ENCODE results near the gene XRCC5. TPM values are rescaled to one million over a fixed set of nuclear protein-coding genes. Genes with fewer than 3 reads are reported as not detected.

The XRCC5 gene
- total RNA-seq, 1 experiment from 2014 or later = 496 TPM

- DNase-seq = no peak
- Histone ChIP-seq H3K36me3 (replicated peaks; ENCODE audit: control insufficient read depth, insufficient read depth, low read length) (no peaks in the 10 kb centered on the region), H3K27me3 (ENCODE audit: control insufficient read depth, insufficient read depth, low read length) (no peaks in the 10 kb centered on the region), H3K4me3 (ENCODE audit: insufficient read depth, low read depth, low read length) (no peak overlapping the region)
These were observed 111.8 kb downstream of the XRCC5 start for GRCh38 chr2:216220976-216221375.

GRCh38 chr2:216221811-216222210, 112.7 kb downstream of the XRCC5 start:
- Histone ChIP-seq H3K27me3 (ENCODE audit: control insufficient read depth, insufficient read depth, low read length) (no peaks in the 10 kb centered on the region), H3K36me3 (replicated peaks; ENCODE audit: control insufficient read depth, insufficient read depth, low read length) (no peaks in the 10 kb centered on the region)
- DNase-seq = no peak

GRCh38 chr2:216222650-216223352, 113.7 kb downstream of the XRCC5 start:
- Histone ChIP-seq H3K4me3 (ENCODE audit: insufficient read depth, low read depth, low read length) (no peak overlapping the region), H3K27me3 (ENCODE audit: control insufficient read depth, insufficient read depth, low read length) (no peaks in the 10 kb centered on the region), H3K36me3 (replicated peaks; ENCODE audit: control insufficient read depth, insufficient read depth, low read length) (no peaks in the 10 kb centered on the region)
- peak; percentile 33 for DNase-seq

More at GRCh38 chr2:216221811-216222210, 112.7 kb downstream of the XRCC5 start:
- H3K4me3 ChIP-seq (ENCODE audit: insufficient read depth, low read depth, low read length) = no peak overlapping the region

- H3K27me3 ChIP-seq (ENCODE audit: control insufficient read depth, insufficient read depth, low read length) = no peaks in the 10 kb centered on the region
- no peaks in the 10 kb centered on the region for H3K36me3 ChIP-seq (replicated peaks; ENCODE audit: control insufficient read depth, insufficient read depth, low read length)
- DNase-seq = no peak
- H3K4me3 ChIP-seq (ENCODE audit: insufficient read depth, low read depth, low read length) = no peak overlapping the region
These were observed 115.2 kb downstream of the XRCC5 start for GRCh38 chr2:216224388-216224787.

GRCh38 chr2:216229277-216229914, 120.2 kb downstream of the XRCC5 start:
- no peak for DNase-seq
- Histone ChIP-seq H3K36me3 (replicated peaks; ENCODE audit: control insufficient read depth, insufficient read depth, low read length) (no peaks in the 10 kb centered on the region), H3K4me3 (ENCODE audit: insufficient read depth, low read depth, low read length) (no peak overlapping the region), H3K27me3 (ENCODE audit: control insufficient read depth, insufficient read depth, low read length) (no peaks in the 10 kb centered on the region)

- no peak overlapping the region for H3K4me3 ChIP-seq (ENCODE audit: insufficient read depth, low read depth, low read length)
- no peaks in the 10 kb centered on the region for H3K27me3 ChIP-seq (ENCODE audit: control insufficient read depth, insufficient read depth, low read length)
- DNase-seq = no peak
- H3K36me3 ChIP-seq (replicated peaks; ENCODE audit: control insufficient read depth, insufficient read depth, low read length) = no peaks in the 10 kb centered on the region
These were observed 122.7 kb downstream of the XRCC5 start for GRCh38 chr2:216231867-216232266.

GRCh38 chr2:216232721-216233120, 123.6 kb downstream of the XRCC5 start:
- no peaks in the 10 kb centered on the region for H3K27me3 ChIP-seq (ENCODE audit: control insufficient read depth, insufficient read depth, low read length)
- no peaks in the 10 kb centered on the region for H3K36me3 ChIP-seq (replicated peaks; ENCODE audit: control insufficient read depth, insufficient read depth, low read length)
- no peak for DNase-seq
- no peak overlapping the region for H3K4me3 ChIP-seq (ENCODE audit: insufficient read depth, low read depth, low read length)

- H3K4me3 ChIP-seq (ENCODE audit: insufficient read depth, low read depth, low read length) = no peak overlapping the region
- no peaks in the 10 kb centered on the region for H3K36me3 ChIP-seq (replicated peaks; ENCODE audit: control insufficient read depth, insufficient read depth, low read length)
- DNase-seq = no peak
- no peaks in the 10 kb centered on the region for H3K27me3 ChIP-seq (ENCODE audit: control insufficient read depth, insufficient read depth, low read length)
These were observed 124.3 kb downstream of the XRCC5 start for GRCh38 chr2:216233281-216233995.

- H3K27me3 ChIP-seq (ENCODE audit: control insufficient read depth, insufficient read depth, low read length) = no peaks in the 10 kb centered on the region
- DNase-seq = no peak
- H3K4me3 ChIP-seq (ENCODE audit: insufficient read depth, low read depth, low read length) = no peak overlapping the region
- no peaks in the 10 kb centered on the region for H3K36me3 ChIP-seq (replicated peaks; ENCODE audit: control insufficient read depth, insufficient read depth, low read length)
These were observed 125.0 kb downstream of the XRCC5 start for GRCh38 chr2:216234106-216234505.

- no peaks in the 10 kb centered on the region for H3K36me3 ChIP-seq (replicated peaks; ENCODE audit: control insufficient read depth, insufficient read depth, low read length)
- no peak for DNase-seq
- H3K4me3 ChIP-seq (ENCODE audit: insufficient read depth, low read depth, low read length) = no peak overlapping the region
- no peaks in the 10 kb centered on the region for H3K27me3 ChIP-seq (ENCODE audit: control insufficient read depth, insufficient read depth, low read length)
These were observed 126.3 kb downstream of the XRCC5 start for GRCh38 chr2:216235462-216235861.

- Histone ChIP-seq H3K36me3 (replicated peaks; ENCODE audit: control insufficient read depth, insufficient read depth, low read length) (no peaks in the 10 kb centered on the region), H3K4me3 (ENCODE audit: insufficient read depth, low read depth, low read length) (no peak overlapping the region), H3K27me3 (ENCODE audit: control insufficient read depth, insufficient read depth, low read length) (no peaks in the 10 kb centered on the region)
- DNase-seq = no peak
These were observed 126.7 kb downstream of the XRCC5 start for GRCh38 chr2:216235896-216236295.

GRCh38 chr2:216236486-216236885, 127.3 kb downstream of the XRCC5 start:
- DNase-seq = no peak
- Histone ChIP-seq H3K27me3 (ENCODE audit: control insufficient read depth, insufficient read depth, low read length) (no peaks in the 10 kb centered on the region), H3K4me3 (ENCODE audit: insufficient read depth, low read depth, low read length) (no peak overlapping the region), H3K36me3 (replicated peaks; ENCODE audit: control insufficient read depth, insufficient read depth, low read length) (no peaks in the 10 kb centered on the region)

- peak; percentile 52 for DNase-seq
- H3K27me3 ChIP-seq (ENCODE audit: control insufficient read depth, insufficient read depth, low read length) = no peaks in the 10 kb centered on the region
- H3K36me3 ChIP-seq (replicated peaks; ENCODE audit: control insufficient read depth, insufficient read depth, low read length) = no peaks in the 10 kb centered on the region
- H3K4me3 ChIP-seq (ENCODE audit: insufficient read depth, low read depth, low read length) = no peak overlapping the region
These were observed 133.2 kb downstream of the XRCC5 start for GRCh38 chr2:216242365-216242764.

- Histone ChIP-seq H3K27me3 (ENCODE audit: control insufficient read depth, insufficient read depth, low read length) (no peaks in the 10 kb centered on the region), H3K4me3 (ENCODE audit: insufficient read depth, low read depth, low read length) (no peak overlapping the region), H3K36me3 (replicated peaks; ENCODE audit: control insufficient read depth, insufficient read depth, low read length) (no peaks in the 10 kb centered on the region)
- no peak for DNase-seq
These were observed 133.9 kb downstream of the XRCC5 start for GRCh38 chr2:216243026-216243425.

GRCh38 chr2:216245391-216245975, 136.3 kb downstream of the XRCC5 start:
- no peaks in the 10 kb centered on the region for H3K36me3 ChIP-seq (replicated peaks; ENCODE audit: control insufficient read depth, insufficient read depth, low read length)
- H3K27me3 ChIP-seq (ENCODE audit: control insufficient read depth, insufficient read depth, low read length) = no peaks in the 10 kb centered on the region
- no peak for DNase-seq
- H3K4me3 ChIP-seq (ENCODE audit: insufficient read depth, low read depth, low read length) = no peak overlapping the region

Measured in H7 (cell line).